DMS153 (cell line): ENCODE data around the gene BCL2L1.

ENCODE experiments used
- DNase-seq: peaks from one replicate; lab custom pipeline; 2025; lab: John Stamatoyannopoulos, UW

BCL2L1 gene

DNA sequence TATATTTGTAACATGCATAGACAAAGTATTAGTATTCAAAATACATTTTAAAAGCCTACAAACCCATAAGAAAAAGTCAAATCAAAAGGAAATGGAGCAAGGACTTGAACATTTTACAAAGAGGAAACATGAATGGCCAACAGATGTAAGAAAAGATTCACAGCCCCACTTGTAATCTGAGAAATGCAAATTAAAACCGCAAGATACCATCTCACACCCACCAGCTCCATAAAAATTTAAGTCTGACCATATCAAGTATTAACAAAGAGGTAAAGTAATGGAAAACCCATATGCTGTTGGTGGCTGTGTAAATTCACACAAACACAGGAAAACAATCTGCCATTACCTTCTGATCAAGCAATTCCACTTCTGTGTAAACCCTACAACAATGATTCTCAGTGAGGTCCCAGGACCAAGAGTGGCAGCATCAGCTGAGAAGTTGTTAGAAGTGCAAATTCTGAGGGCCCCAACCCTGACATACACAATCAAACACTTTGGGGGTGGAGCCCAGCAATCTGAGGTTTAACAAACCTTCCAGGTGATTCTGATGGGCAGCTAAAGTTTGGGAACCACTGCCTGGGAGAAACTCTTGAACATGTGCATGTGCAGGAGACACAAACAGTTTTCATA lies 30.9 kb downstream of the BCL2L1 start:
- DNase-seq, result no peak

GRCh38 chr20:31690124-31690666 lies 32.5 kb downstream of the BCL2L1 start:
- no peak for DNase-seq

- DNase-seq, result no peak
Observed at GRCh38 chr20:31689141-31689540, 33.5 kb downstream of the BCL2L1 start.

GRCh38 chr20:31687777-31688176 lies 34.9 kb downstream of the BCL2L1 start:
- no peak for DNase-seq

DNA sequence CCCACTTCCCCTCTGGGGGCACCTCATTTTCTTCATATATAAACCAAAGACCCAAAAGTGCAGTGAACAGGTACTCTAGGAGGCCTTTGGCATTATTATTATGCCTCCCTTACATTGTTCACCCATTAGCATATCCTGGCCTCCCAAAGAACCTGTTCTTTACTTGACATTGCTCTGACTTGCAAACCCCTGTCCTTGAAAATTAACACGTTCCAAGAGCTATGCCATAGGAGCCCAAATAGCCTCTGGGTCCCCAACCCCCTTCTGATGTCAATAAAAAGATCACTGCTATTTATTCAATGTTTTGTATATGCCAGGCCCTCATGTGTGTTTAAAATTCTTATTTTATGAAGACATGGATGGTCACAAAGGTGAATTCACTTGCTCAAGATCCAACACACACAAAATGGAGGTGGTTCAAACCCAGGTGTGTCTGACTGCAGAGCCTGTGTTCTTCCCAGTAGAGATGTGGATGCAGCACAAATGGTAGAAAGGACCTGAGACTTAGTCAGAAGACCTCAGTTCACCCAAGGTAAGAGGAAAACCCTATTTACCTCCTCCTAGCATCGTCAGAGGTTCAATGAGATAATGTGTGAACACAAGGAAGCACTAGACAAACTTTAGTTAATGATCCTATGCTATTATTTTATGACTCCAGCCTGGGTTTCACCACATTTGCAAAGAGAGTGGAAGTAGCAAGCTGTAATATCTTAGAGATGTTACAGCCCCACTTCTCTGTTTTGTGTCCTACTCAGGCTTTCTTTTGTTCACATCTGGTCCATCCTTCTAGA lies 36.6 kb downstream of the BCL2L1 start:
- DNase-seq, result no peak

DNA sequence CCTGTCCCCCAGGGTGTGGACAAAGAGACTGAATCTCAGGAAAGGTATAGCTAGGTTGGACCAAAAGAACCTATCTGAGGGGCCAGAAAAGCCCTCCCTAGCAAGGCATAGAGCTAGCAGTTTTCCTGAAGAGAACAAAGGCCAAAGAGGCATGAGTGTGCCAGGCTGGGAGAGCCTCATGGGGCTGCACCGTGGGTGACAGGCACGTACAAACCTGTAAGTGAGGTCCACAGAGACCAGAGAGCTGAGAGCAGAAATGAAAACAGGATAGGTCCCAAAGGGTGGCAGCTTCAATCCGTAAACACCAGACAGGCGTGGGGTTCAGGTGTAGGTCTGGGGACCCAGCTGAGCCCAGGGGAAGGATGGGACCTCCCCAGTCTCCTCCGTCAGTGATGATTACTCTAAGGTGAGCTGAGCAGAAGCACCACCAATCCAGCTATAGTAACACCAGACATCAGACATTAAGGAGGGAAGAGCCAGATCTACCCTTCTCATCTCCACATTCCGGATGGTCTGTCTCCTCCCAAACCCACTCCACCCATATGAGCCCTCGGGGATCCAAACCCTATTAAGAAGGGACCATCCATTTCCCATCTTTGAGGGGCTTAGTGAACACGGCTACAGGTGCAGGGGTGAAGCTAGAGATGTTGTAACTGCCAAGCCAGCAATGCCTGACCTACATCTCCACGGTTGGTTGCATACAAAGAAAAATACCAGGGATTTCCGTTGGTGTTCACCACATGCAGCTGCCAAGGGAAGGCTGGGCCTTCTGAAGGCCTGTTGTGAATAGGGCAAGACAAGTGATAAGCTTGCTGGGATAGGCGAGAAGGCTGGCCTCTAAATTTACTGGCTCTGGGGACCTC lies 38.3 kb downstream of the BCL2L1 start:
- no peak for DNase-seq

DNA sequence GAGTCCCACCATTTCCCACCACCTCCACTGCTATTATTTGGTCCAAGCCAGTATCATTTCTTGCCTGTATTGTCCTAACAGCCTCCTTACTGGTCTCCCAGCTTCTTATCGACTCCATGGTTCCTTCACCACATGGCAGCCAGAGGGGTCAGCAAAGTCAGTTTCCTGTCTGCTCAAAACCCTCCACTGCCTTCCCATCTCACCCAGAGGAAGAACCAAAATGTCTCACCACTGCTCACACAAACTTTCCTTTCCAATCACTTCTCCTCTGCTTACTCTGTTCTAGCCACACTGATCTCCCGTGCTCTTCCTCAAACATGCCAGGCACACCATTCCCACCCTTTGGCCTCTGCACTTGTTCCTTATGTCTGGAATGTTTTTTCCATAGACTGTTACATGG lies 39.7 kb downstream of the BCL2L1 start:
- DNase-seq, result no peak

DNA sequence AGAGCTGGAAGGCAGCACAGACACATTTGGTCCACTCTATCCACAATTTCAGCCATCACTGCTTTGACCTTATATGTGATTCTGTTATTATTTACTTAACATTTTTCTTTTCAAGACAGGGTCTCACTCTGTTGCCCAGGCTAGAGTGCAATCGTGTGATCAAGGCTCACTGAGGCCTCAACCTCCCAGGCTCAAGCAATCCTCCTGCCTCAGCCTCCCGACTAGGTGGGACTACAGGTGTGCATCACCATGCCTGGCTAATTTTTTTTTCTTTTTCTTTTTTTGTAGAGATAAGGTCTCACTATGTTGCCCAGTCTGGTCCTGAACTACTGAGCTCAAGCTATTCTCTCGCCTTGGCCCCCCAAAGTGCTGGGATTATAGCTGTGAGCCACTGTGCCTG lies 40.3 kb downstream of the BCL2L1 start:
- DNase-seq, result no peak

GRCh38 chr20:31681769-31682168 lies 40.9 kb downstream of the BCL2L1 start:
- DNase-seq, result no peak

DNA sequence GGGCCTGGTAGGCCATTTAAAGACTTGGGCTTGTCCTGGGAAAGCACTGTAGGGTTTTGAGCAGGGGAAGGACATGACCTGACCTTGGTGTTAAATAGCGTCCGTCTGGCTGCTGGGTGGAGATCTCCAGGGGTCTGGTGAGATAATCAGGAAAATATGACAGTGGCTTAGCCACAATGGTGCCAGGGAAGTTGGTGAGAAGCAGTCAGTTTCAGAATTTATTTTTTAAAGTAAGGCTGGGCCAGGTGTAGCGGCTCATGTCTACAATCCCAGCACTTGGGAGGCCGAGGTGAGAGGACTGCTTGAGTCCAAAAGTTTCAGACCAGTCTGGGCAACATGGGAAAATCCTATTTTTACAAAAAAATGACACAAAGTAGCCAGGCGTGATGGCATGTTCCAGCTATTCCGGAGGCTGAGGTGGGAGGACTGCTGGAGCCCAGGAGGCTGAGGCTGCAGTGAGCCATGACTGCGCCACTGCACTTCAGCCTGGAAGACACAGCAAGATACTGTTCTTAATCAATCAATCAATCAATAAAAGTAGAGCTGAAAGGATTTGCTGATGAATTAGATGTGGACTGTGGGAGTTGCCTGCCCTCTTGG lies 41.4 kb downstream of the BCL2L1 start:
- no peak for DNase-seq

DNA sequence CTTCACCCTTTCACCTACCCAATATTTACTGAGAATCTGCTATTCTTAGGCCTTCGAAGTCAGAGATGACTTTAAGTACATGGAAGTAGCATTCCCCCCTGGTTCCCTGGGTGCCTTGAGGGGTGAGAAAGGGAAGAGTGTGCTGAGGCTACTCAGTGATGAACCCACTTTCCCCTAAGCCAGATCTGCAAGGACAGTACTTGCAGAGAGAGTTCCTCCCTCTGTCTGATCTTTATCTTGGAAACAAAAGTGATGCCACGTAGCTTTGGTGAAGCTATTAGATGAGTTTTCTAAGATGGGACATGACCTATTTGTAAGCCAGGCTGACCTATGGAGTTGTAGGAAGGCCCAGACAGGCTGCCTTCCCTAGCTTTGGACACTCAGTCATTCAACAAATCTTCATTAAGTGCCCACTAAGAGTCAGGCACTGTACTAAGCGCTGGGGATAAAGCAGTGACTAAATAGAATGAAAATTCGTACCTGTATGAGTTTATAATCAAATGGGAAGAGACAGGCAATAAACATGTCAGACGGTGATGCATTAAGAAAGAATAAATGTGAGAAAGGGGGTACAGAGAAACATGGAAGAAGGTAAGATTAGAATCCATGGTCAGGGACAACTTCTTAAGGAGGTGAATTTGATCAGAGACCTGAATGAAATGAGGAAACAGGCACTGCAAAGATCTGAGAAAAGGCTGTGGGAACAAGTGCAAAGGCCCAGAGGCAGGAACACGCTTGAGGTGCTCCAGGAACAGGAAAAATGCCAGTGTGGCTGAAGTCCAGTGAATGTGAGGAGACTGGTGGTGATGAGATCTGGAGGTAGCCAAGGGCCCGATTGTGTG lies 42.2 kb downstream of the BCL2L1 start:
- DNase-seq, result no peak

GRCh38 chr20:31679357-31680285 lies 43.0 kb downstream of the BCL2L1 start:
- DNase-seq, result no peak

DNA sequence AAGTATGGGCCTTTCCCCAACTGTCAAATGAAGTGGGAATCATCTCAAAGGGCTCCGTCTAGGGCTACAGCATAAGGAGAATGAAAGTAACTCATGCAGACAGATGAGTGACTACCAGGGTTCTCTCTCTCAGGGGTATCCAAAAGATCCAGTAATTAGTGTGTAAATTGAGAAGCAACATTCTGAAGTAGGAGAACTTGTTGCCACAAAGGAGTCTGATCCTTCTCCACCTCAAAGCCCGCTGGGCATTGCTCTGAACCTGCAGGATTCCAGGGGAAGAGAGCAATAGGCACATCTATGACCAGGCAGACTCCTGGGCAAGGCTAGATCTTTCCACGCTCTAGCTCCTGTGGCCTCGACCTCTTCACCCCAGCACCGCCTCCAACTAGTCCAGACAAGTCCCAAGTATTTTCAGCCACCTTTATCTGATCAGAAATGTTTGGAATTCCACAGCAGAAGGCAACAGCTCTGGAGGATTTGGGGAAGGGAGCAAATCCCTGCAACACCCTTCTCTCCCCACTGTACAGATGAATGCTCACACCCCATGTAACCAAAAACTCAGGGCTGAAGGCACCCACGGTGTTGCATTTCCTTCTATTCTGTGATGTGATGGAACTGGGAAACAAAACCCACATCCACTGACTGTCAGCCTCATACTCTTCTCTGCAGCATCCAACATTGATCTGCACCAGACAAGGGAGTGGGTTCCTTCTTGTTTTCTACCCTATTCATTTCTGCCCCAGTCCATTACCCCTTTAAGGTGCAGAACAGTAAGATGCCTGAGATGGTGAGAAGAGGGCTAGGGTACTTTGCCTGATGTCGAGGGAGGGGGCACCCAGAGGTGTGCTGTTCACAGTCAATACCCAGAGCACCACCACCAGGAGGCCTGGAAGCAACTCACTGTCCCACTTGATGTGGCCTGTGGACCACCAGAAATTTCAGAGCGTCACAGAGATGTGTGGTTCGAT lies 44.0 kb downstream of the BCL2L1 start:
- DNase-seq, result no peak

DNA sequence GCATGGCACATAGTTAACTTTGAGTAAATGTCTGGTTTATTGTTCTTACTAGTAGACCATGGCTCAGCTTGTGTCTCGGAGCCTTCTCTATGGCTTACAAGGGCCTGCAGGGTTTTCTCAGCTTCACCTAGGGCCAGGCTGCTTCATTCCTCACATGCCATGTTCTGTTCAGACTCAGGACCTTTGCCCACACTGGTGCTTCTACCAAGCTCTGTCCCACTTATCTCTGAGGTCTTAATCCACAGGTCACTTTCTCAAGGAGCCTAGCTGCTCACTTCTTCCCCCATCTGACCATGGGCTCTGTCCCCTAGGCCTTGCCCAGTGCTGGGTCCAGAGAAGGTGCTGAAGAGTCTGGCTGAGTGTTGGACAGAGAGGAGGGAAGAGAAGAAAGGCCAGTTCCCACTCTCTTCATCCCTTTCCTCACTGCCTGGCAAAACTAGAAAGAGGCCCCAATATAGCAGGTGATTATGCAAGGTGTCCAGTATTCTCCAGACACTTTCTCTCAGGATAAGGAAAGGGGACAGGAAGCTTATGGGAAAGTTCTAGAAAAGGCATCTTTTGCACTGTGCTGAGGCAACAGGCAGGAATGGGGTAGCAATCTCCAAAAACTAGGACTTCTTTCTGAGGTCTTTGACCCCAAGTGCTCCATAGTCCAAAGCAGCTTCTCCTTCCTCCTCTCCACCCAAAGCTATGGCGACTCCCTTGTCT lies 45.0 kb downstream of the BCL2L1 start:
- DNase-seq, result no peak

DNA sequence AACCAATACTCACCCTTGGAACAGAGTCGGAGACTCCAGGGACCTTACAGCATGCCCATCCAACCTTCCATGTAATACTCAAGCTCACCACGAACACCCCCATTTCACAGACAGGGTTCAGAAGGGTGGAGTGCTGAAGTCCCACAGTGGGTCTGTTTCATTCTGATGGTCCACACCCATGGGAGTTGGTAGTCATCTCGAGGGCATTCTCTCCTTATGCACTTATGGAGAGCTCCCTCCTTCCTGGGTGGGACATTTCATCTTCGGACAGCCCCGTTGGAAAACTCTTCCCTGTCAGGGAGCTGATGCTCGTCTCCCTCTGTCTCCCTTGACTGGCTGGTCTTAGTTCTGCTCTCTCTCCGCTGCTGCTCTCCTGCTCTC lies 46.1 kb downstream of the BCL2L1 start:
- DNase-seq, result no peak

DNA sequence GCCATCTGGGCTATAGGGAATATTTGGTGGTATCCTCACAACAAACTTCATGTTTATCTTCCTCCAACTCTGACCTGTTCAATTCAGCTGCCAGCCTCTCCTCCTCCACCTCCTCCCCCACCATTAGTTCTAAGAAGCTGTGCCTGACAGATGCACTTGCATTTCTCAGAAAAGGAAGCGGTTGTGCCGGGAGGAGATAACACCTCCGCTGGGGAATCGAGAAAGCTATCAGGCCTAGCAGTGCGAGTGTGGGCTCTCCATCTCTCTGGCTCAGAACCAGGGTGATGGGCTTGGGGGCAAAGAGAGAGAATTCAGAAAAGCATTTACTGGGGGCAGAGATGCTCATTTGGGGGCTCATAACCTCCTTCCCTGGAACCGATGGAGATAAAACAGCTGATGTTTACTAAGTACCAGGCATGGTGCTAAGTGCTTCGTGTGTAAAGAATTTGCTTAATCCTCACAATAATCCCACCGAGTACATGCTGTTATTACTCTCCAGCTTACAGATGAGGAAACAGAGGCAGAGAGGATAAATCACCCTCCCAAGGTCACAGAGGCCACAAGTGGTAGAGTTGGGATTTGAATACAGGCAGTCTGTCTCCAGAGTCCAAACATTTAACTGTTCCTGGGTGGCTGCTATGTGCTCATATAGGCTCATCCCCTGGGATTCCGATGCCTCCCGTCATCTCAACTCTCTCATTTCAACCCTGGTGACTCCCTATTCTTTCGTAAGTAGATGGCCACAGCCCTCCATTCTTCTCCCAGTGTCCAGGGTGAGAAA lies 46.6 kb downstream of the BCL2L1 start:
- no peak for DNase-seq
